ENCODE measurements around the gene NUAK2. TPM values are rescaled to one million over a fixed set of nuclear protein-coding genes. Genes with fewer than 3 reads are reported as not detected.
"Not testable (repeated sequence)": the region's sequence is repeated elsewhere in the genome, so short reads cannot be mapped to it uniquely, and the experiment has no call there.

Gene NUAK2
- polyA plus RNA-seq, 1 donor from 2014 or later = 1.4 TPM

- Histone ChIP-seq H3K27me3 (ENCODE audit: insufficient read depth, low read depth, low read length) (no peaks in the 10 kb centered on the region), H2AFZ (ENCODE audit: low read depth, low read length) (no peak overlapping the region), H3K79me2 (replicated peaks; ENCODE audit: insufficient read depth, low read length) (no peaks in the 10 kb centered on the region), H3K27ac (ENCODE audit: low read length) (no peak overlapping the region), H3K4me3 (ENCODE audit: low read length) (no peak overlapping the region), H3K4me2 (ENCODE audit: low read length) (no peak overlapping the region), H3K9ac (ENCODE audit: low read length) (no peak overlapping the region), H3K9me3 (ENCODE audit: low read length) (no peaks in the 10 kb centered on the region), H3F3A (ENCODE audit: insufficient read depth, low read length, poor library complexity, severe bottlenecking) (no peaks in the 10 kb centered on the region), H3K36me3 (ENCODE audit: insufficient read depth, low read length) (no peaks in the 10 kb centered on the region), H3K9me2 (ENCODE audit: insufficient read depth, low read length) (no peaks in the 10 kb centered on the region), H4K20me1 (ENCODE audit: insufficient read depth) (no peaks in the 10 kb centered on the region)
- TF ChIP-seq TAF1 (IDR thresholded peaks at IDR 0.05; ENCODE audit: low read depth) (no peak), EP300 (conservative IDR thresholded peaks at IDR 0.05; ENCODE audit: poor library complexity, severe bottlenecking) (no peak), RAD21 (conservative IDR thresholded peaks at IDR 0.05) (no peak), POLR2AphosphoS5 (IDR thresholded peaks at IDR 0.05) (no peak), SMC3 (conservative IDR thresholded peaks at IDR 0.05; ENCODE audit: poor library complexity) (no peak), MXI1 (conservative IDR thresholded peaks at IDR 0.05; ENCODE audit: poor library complexity, severe bottlenecking) (no peak), REST (IDR thresholded peaks at IDR 0.05; ENCODE audit: borderline replicate concordance) (no peak), CTCF (IDR thresholded peaks at IDR 0.05; ENCODE audit: poor library complexity, severe bottlenecking) (no peak), EZH2 (IDR thresholded peaks at IDR 0.05; ENCODE audit: borderline replicate concordance, insufficient read depth, low read length, poor library complexity, severe bottlenecking) (no peak)
Observed at GRCh38 chr1:205283270-205284147, 38.0 kb downstream of the NUAK2 start.

GRCh38 chr1:205280666-205281395 is 40.7 kb downstream of the NUAK2 start:
- not testable (repeated sequence) for H3K27me3 ChIP-seq (ENCODE audit: insufficient read depth, low read depth, low read length); H3K9ac ChIP-seq (ENCODE audit: low read length); H3F3A ChIP-seq (ENCODE audit: insufficient read depth, low read length, poor library complexity, severe bottlenecking); H3K36me3 ChIP-seq (ENCODE audit: insufficient read depth, low read length); H4K20me1 ChIP-seq (ENCODE audit: insufficient read depth); H3K4me2 ChIP-seq (ENCODE audit: low read length); H3K79me2 ChIP-seq (replicated peaks; ENCODE audit: insufficient read depth, low read length); H3K9me3 ChIP-seq (ENCODE audit: low read length); H2AFZ ChIP-seq (ENCODE audit: low read depth, low read length); H3K9me2 ChIP-seq (ENCODE audit: insufficient read depth, low read length); H3K4me3 ChIP-seq (ENCODE audit: low read length); H3K27ac ChIP-seq (ENCODE audit: low read length)
